GM18951 (cell line): ENCODE data around the gene HARBI1.

Experiments used
- POLR2A ChIP-seq: IDR thresholded peaks from 4 replicates; pipeline ENCODE4 v1.6.1; 2011; ENCODE audit warnings: mild to moderate bottlenecking; ENCODE audit not compliant: insufficient read length, insufficient read depth; ENCODE audit errors: extremely low read depth
- in situ Hi-C: fragments of 300-500 bp; cut with MboI; formaldehyde crosslinking; loops from one replicate; pipeline ENCODE4 v1.12.0; 2022; ENCODE audit warnings: low sequenced_read_pairs, mixed read lengths, inconsistent platforms; ENCODE audit not compliant: unreplicated experiment

The HARBI1 gene

GRCh38 chr11:46642627-46643335 lies 25.8 kb upstream of the HARBI1 start:
- in situ Hi-C loops, result no loop called here

GRCh38 chr11:46641639-46642038 lies 24.6 kb upstream of the HARBI1 start:
- in situ Hi-C loops, result no loop called here
- TF ChIP-seq POLR2A, result no peak

More at GRCh38 chr11:46642627-46643335, 25.8 kb upstream of the HARBI1 start:
- no peak for TF ChIP-seq POLR2A

- in situ Hi-C loops, result no loop called here
- TF ChIP-seq POLR2A, result no peak
These were observed 23.2 kb upstream of the HARBI1 start for GRCh38 chr11:46640036-46640788.

GRCh38 chr11:46639197-46639839 lies 22.3 kb upstream of the HARBI1 start:
- no peak for TF ChIP-seq POLR2A
- in situ Hi-C loops, result no loop called here

- in situ Hi-C loops, result no loop called here
These were observed 20.5 kb upstream of the HARBI1 start for GRCh38 chr11:46637546-46637945.

GRCh38 chr11:46635557-46636139 lies 18.6 kb upstream of the HARBI1 start:
- in situ Hi-C loops, result no loop called here
- TF ChIP-seq POLR2A, result no peak

More at GRCh38 chr11:46637546-46637945, 20.5 kb upstream of the HARBI1 start:
- no peak for TF ChIP-seq POLR2A

- no peak for TF ChIP-seq POLR2A
- in situ Hi-C loops, result no loop called here
These were observed 16.5 kb upstream of the HARBI1 start for GRCh38 chr11:46633291-46634217.

- in situ Hi-C loops, result no loop called here
- no peak for TF ChIP-seq POLR2A
These were observed 15.5 kb upstream of the HARBI1 start for GRCh38 chr11:46632502-46632901.

- TF ChIP-seq POLR2A, result no peak
- in situ Hi-C loops, result no loop called here
These were observed 14.6 kb upstream of the HARBI1 start for GRCh38 chr11:46631676-46632075.

GRCh38 chr11:46630237-46630636 lies 13.2 kb upstream of the HARBI1 start:
- in situ Hi-C loops, result no loop called here
- no peak for TF ChIP-seq POLR2A

GRCh38 chr11:46628961-46629360 lies 11.9 kb upstream of the HARBI1 start:
- in situ Hi-C loops, result no loop called here
- no peak for TF ChIP-seq POLR2A

- TF ChIP-seq POLR2A, result no peak
- in situ Hi-C loops, result no loop called here
These were observed 8.4 kb upstream of the HARBI1 start for GRCh38 chr11:46625406-46625805.
